Small intestine (tissue), 7 donors: Measurements from ENCODE around the gene GGNBP2. TPM values are rescaled to one million over a fixed set of nuclear protein-coding genes. Genes with fewer than 3 reads are reported as not detected.

ENCODE experiments used
- DNase-seq, 2 donors: peaks; one replicate each; pipeline versions ENCODE4 v3.0.0 to v3.0.0-alpha.2; 2013
- FAIRE-seq: peaks from 2 replicates; lab custom pipeline; 2012; peaks lifted over from hg19 to GRCh38; lab: Jason Lieb, UNC
- H3K27ac ChIP-seq, 3 donors: one replicate each; pipeline ENCODE4 v1.5.1; 2013; ENCODE audit warnings: low read length in 2 of 3, mild to moderate bottlenecking in 2 of 3, control low read depth in 1 of 3, inconsistent platforms in 1 of 3, low read depth in 1 of 3, moderate library complexity in 1 of 3
- H3K27me3 ChIP-seq, 3 donors: one replicate each; pipeline ENCODE4 v1.6.1; 2013; ENCODE audit warnings: low read length in 3 of 3, inconsistent platforms in 1 of 3; ENCODE audit not compliant: control insufficient read depth in 3 of 3, insufficient read depth in 3 of 3
- H3K36me3 ChIP-seq, 3 donors: one replicate each; pipeline ENCODE4 v1.6.1; 2013; ENCODE audit warnings: low read length in 3 of 3, inconsistent platforms in 1 of 3, low read depth in 1 of 3, mild to moderate bottlenecking in 1 of 3, moderate library complexity in 1 of 3; ENCODE audit not compliant: control insufficient read depth in 3 of 3, insufficient read depth in 2 of 3
- H3K4me1 ChIP-seq, 3 donors: one replicate each; pipeline ENCODE4 v1.6.1; 2013; ENCODE audit warnings: low read length in 2 of 3, inconsistent platforms in 1 of 3, low read depth in 1 of 3, mild to moderate bottlenecking in 1 of 3, moderate library complexity in 1 of 3; ENCODE audit not compliant: control insufficient read depth in 3 of 3, insufficient read depth in 2 of 3
- H3K4me3 ChIP-seq, 3 donors: one replicate each; pipeline ENCODE4 v1.5.1; 2013; ENCODE audit warnings: low read length in 3 of 3, control low read depth in 1 of 3, inconsistent platforms in 1 of 3, low read depth in 1 of 3, mild to moderate bottlenecking in 1 of 3, moderate library complexity in 1 of 3
- H3K9me3 ChIP-seq, 2 donors: one replicate each; pipeline ENCODE4 v1.6.1; 2013; ENCODE audit warnings: low read depth in 1 of 2, low read length in 1 of 2; ENCODE audit not compliant: control insufficient read depth in 2 of 2, insufficient read depth in 1 of 2
- WGBS, 3 donors: extraction: QIAGEN DNeasy Blood & Tissue Kit; methylation state at CpG; one replicate each; pipeline ENCODE4 v1.1.7; 2013; 5-methylcytosine and 5-hydroxymethylcytosine counted together
- polyA plus RNA-seq, 4 donors: library from polyadenylated mRNA; stranded (reverse) in 3 of 4; unstranded in 1 of 4; fragments of 200-250 nt in 3 of 4; fragments of 120-200 nt in 1 of 4; gene quantifications; one replicate each; pipeline versions ENCODE4 v1.2.1 to v1.2.3, GENCODE V29; 2013
- donor health status: healthy with polysubstance abuse.
- donor health status: control.
- donor health status: control.
- donor health status: Bipolar disorder and iron deficiency.
- donor health status: healthy.

Gene GGNBP2
- polyA plus RNA-seq, 4 donors = 40.1 to 107 (median 64.4) TPM

DNA sequence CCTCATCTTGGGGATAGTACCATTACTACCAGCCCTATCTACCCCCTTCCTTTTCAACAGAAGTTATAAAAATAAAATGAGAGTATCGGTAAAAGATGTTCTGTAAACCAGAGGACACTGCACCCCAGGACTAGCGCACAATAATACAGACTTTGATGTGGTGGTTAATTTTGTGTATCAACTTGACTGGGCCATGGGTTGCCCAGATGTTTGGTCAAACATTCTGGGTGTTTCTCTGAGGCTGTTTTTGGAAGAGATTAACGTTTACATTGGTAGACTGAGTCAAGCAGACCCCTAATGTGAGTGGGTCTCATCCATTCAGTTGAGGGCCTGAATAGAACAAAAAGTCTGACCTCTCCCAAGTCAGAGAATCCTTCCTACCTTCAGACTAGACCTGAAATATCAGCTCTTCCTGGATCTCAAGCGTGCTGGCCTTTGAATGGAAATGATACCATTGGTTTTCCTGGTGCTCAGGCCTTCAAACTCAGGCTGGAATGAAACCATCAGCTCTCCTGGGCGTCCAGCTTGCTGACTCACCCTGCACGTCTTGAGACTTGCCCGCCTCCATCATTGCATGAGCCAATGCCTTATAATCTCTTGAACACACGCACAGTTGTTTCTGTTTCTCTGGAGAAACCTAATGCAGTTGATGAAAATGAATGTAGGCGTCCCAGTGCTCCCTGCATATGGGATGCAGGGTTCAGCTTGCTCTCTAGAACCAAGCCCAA lies 66.8 kb downstream of the GGNBP2 start:
- Histone ChIP-seq H3K27ac (no peak overlapping the region), H3K36me3 (peaks cover 0 to 13% (median 0%) of the 10 kb centered on the region in 3 donors), H3K4me1 (peaks cover 0 to 4% (median 0%) of the 10 kb centered on the region in 3 donors), H3K9me3 (no peaks in the 10 kb centered on the region), H3K27me3 (peaks cover 0 to 13% (median 4%) of the 10 kb centered on the region in 3 donors), H3K4me3 (no peak overlapping the region)
- DNase-seq = no peak
- 78 to 84% (median 81%) methylated on average over 9 of the region's 9 CpGs for WGBS, 3 donors
- no peak for FAIRE-seq

DNA sequence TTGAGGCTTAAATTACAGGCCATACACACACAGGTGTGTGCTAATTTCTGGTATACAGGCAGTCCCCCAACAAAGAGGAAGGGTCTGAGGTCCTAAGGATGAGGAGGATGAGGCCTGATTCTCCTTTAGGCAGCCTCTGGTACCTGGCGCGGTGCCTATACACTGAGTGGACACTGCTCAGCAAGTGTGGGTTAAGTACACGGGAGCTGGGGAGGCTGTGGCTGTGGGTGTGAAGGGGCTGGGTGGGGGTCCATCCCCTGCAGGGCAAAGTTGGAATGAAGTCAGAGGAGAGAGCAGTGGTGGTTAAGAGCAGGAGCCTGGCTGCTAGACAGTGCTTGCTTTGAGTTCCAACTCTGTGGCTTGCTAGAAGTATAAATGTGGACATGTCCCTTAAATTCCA lies 67.6 kb downstream of the GGNBP2 start:
- H3K36me3 ChIP-seq = peaks cover 0 to 13% (median 0%) of the 10 kb centered on the region in 3 donors
- H3K4me1 ChIP-seq = peaks cover 0 to 4% (median 0%) of the 10 kb centered on the region in 3 donors
- H3K9me3 ChIP-seq = no peaks in the 10 kb centered on the region
- peaks cover 0 to 13% (median 4%) of the 10 kb centered on the region in 3 donors for H3K27me3 ChIP-seq
- no peak for FAIRE-seq
- H3K27ac ChIP-seq = no peak overlapping the region
- DNase-seq = no peak
- 75 to 88% (median 76%) methylated on average over 3 of the region's 3 CpGs for WGBS, 3 donors
- no peak overlapping the region for H3K4me3 ChIP-seq

GRCh38 chr17:36613155-36613554 lies 68.4 kb downstream of the GGNBP2 start:
- peaks cover 0 to 4% (median 0%) of the 10 kb centered on the region in 3 donors for H3K4me1 ChIP-seq
- no peak overlapping the region for H3K27ac ChIP-seq
- DNase-seq (no peak), FAIRE-seq (no peak)
- 45 to 71% (median 65%) methylated on average over 4 of the region's 4 CpGs for WGBS, 3 donors
- no peak overlapping the region for H3K4me3 ChIP-seq
- H3K36me3 ChIP-seq = peaks cover 0 to 6% (median 0%) of the 10 kb centered on the region in 3 donors
- no peaks in the 10 kb centered on the region for H3K9me3 ChIP-seq
- peaks cover 0 to 13% (median 4%) of the 10 kb centered on the region in 3 donors for H3K27me3 ChIP-seq

DNA sequence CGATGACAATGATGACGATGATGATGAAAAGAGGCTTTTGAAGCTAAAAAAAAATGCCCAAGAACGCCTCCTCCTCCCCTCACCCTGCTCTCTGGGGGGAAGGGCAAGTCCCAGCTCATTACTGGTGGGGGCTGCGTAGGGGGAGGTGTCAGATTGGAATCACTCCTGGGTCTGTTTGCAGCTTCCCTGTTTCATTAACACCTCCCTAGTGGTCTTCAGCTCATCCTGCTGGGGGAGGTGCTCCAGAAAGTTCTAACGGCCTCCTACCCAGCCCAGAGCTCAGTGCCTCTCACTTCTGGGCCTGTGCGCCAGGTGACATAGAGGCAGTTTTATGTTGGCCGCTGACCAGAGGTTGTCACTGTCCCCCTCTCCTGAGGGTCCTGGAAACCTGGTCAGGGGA lies 69.4 kb downstream of the GGNBP2 start:
- H3K27me3 ChIP-seq = peaks cover 0 to 13% (median 4%) of the 10 kb centered on the region in 3 donors
- FAIRE-seq (no peak), DNase-seq (no peak)
- WGBS, 3 donors = 65 to 77% (median 75%) methylated on average over 7 of the region's 7 CpGs
- H3K4me1 ChIP-seq = peaks cover 0 to 1% (median 0%) of the 10 kb centered on the region in 3 donors
- H3K4me3 ChIP-seq = no peak overlapping the region
- no peak overlapping the region for H3K27ac ChIP-seq
- no peaks in the 10 kb centered on the region for H3K9me3 ChIP-seq
- no peaks in the 10 kb centered on the region for H3K36me3 ChIP-seq

- peaks cover 0 to 13% (median 4%) of the 10 kb centered on the region in 3 donors for H3K27me3 ChIP-seq
- H3K27ac ChIP-seq = no peak overlapping the region
- no peaks in the 10 kb centered on the region for H3K4me1 ChIP-seq
- H3K36me3 ChIP-seq = no peaks in the 10 kb centered on the region
- 52 to 67% (median 53%) methylated on average over 5 of the region's 5 CpGs for WGBS, 3 donors
- no peaks in the 10 kb centered on the region for H3K9me3 ChIP-seq
- FAIRE-seq (no peak), DNase-seq (no peak)
- no peak overlapping the region for H3K4me3 ChIP-seq
Observed at GRCh38 chr17:36614933-36615332, 70.2 kb downstream of the GGNBP2 start.

- DNase-seq = no peak
- no peak for FAIRE-seq
- Histone ChIP-seq H3K36me3 (no peaks in the 10 kb centered on the region), H3K4me1 (no peaks in the 10 kb centered on the region), H3K9me3 (no peaks in the 10 kb centered on the region), H3K4me3 (no peak overlapping the region), H3K27ac (no peak overlapping the region), H3K27me3 (peaks cover 0 to 13% (median 4%) of the 10 kb centered on the region in 3 donors)
- 80 to 84% (median 83%) methylated on average over 16 of the region's 16 CpGs for WGBS, 3 donors
Observed at GRCh38 chr17:36616061-36617029, 71.6 kb downstream of the GGNBP2 start.

DNA sequence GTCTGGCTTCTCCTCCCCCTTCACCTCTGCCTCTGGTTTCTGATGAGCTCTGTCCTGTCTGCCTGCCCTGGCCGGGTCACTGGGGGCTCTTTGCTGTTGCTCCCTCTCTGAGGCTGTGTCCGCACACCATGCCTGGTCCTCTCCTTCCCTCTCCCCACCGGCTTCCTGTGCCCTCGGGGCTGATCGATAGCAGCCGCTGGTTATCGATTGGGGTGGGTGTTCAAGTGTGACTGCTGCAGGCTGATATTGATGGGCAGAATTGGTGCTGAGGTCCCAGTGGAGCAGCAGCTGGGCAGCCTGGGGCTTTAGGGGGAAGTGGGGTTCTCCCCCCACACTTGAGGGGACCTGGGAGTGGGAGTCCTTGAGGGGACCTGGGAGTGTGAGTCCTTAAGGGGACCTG lies 73.1 kb downstream of the GGNBP2 start:
- Histone ChIP-seq H3K9me3 (no peaks in the 10 kb centered on the region), H3K27ac (no peak overlapping the region), H3K4me1 (no peaks in the 10 kb centered on the region), H3K36me3 (no peaks in the 10 kb centered on the region), H3K4me3 (no peak overlapping the region), H3K27me3 (peaks cover 0 to 13% (median 4%) of the 10 kb centered on the region in 3 donors)
- FAIRE-seq (no peak), DNase-seq (no peak)
- 84 to 91% (median 86%) methylated on average over 7 of the region's 7 CpGs for WGBS, 3 donors

GRCh38 chr17:36623281-36623680 lies 78.6 kb downstream of the GGNBP2 start:
- Histone ChIP-seq H3K27ac (no peak overlapping the region), H3K9me3 (no peaks in the 10 kb centered on the region), H3K4me1 (no peaks in the 10 kb centered on the region), H3K27me3 (no peaks in the 10 kb centered on the region), H3K4me3 (no peak overlapping the region), H3K36me3 (no peaks in the 10 kb centered on the region)
- WGBS, 3 donors = 56 to 80% (median 60%) methylated on average over 3 of the region's 3 CpGs
- FAIRE-seq (no peak), DNase-seq (no peak)
